HL-60/S4 (cell line): Measurements from ENCODE around the gene TIAM2.

Experiments
- in situ Hi-C: fragments of 300-500 bp; cut with MboI; formaldehyde crosslinking; loops from 2 replicates; pipeline ENCODE4 v1.14.3; 2022; ENCODE audit warnings: low sequenced_read_pairs

Gene TIAM2

GRCh38 chr6:155023717-155024116 is 28.6 kb downstream of the TIAM2 start:
- in situ Hi-C loops, result no loop called here

- in situ Hi-C loops, result no loop called here
Measured at GRCh38 chr6:155024391-155025027, 29.4 kb downstream of the TIAM2 start.

- in situ Hi-C loops, result no loop called here
Measured at GRCh38 chr6:155026022-155026705, 31.0 kb downstream of the TIAM2 start.

GRCh38 chr6:155026706-155027045 is 31.6 kb downstream of the TIAM2 start:
- in situ Hi-C loops, result no loop called here

- in situ Hi-C loops, result no loop called here
Measured at GRCh38 chr6:155030148-155030720, 35.1 kb downstream of the TIAM2 start.

- in situ Hi-C loops, result no loop called here
Measured at GRCh38 chr6:155031091-155031490, 36.0 kb downstream of the TIAM2 start.

GRCh38 chr6:155033021-155033791 is 38.1 kb downstream of the TIAM2 start:
- in situ Hi-C loops, result no loop called here

- in situ Hi-C loops, result no loop called here
Measured at GRCh38 chr6:155036907-155037306, 41.8 kb downstream of the TIAM2 start.

- in situ Hi-C loops, result no loop called here
Measured at GRCh38 chr6:155038104-155038503, 43.0 kb downstream of the TIAM2 start.

GRCh38 chr6:155038527-155038926 is 43.4 kb downstream of the TIAM2 start:
- in situ Hi-C loops, result no loop called here

GRCh38 chr6:155039618-155040017 is 44.5 kb downstream of the TIAM2 start:
- in situ Hi-C loops, result no loop called here

- in situ Hi-C loops, result no loop called here
Measured at GRCh38 chr6:155040154-155040553, 45.0 kb downstream of the TIAM2 start.

- in situ Hi-C loops, result no loop called here
Measured at GRCh38 chr6:155040901-155041650, 46.0 kb downstream of the TIAM2 start.

- in situ Hi-C loops, result no loop called here
Measured at GRCh38 chr6:155041741-155042279, 46.7 kb downstream of the TIAM2 start.

- in situ Hi-C loops, result no loop called here
Measured at GRCh38 chr6:155042983-155043382, 47.9 kb downstream of the TIAM2 start.

- in situ Hi-C loops, result no loop called here
Measured at GRCh38 chr6:155045561-155046404, 50.7 kb downstream of the TIAM2 start.

GRCh38 chr6:155047523-155047922 is 52.4 kb downstream of the TIAM2 start:
- in situ Hi-C loops, result no loop called here

GRCh38 chr6:155050311-155050710 is 55.2 kb downstream of the TIAM2 start:
- in situ Hi-C loops, result no loop called here

GRCh38 chr6:155054491-155055250 is 59.6 kb downstream of the TIAM2 start:
- in situ Hi-C loops, result no loop called here
